ENCODE results near the gene ZFHX3.

DNA sequence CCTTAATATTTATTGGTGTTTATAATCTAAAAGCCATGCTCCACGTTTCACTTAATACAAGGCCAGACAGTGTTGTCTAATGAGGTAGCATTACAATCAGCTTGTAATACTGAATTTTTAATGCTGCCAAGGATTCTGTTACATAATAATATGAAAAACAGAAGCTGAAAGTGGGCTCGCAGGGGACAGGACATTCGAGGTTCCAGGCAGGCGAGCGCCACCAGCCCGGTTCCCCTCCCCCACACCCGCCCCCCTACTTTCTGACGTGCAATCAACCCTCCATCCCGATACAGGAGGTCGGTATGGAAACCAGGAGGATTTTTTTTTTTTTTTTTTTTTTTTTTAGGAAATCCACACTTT lies 6.2 kb upstream of the ZFHX3 start:
- TF ChIP-seq, protein P1, sequence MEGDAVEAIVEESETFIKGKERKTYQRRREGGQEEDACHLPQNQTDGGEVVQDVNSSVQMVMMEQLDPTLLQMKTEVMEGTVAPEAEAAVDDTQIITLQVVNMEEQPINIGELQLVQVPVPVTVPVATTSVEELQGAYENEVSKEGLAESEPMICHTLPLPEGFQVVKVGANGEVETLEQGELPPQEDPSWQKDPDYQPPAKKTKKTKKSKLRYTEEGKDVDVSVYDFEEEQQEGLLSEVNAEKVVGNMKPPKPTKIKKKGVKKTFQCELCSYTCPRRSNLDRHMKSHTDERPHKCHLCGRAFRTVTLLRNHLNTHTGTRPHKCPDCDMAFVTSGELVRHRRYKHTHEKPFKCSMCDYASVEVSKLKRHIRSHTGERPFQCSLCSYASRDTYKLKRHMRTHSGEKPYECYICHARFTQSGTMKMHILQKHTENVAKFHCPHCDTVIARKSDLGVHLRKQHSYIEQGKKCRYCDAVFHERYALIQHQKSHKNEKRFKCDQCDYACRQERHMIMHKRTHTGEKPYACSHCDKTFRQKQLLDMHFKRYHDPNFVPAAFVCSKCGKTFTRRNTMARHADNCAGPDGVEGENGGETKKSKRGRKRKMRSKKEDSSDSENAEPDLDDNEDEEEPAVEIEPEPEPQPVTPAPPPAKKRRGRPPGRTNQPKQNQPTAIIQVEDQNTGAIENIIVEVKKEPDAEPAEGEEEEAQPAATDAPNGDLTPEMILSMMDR (IDR thresholded peaks at IDR 0.05), result no peak
- TF ChIP-seq POLR2A (IDR thresholded peaks at IDR 0.05), result no peak

Measured in testis (tissue), 2 donors.